K562 (cell line): Measurements from ENCODE around the gene GABRR3. TPM values are rescaled to one million over a fixed set of nuclear protein-coding genes. Genes with fewer than 3 reads are reported as not detected.

ENCODE experiments used
- ATAC-seq: fragments of 200-7000 bp; cut with Tn5 transposase; 3 replicates; pipeline ENCODE4 v1.9.1; 2020; ENCODE audit warnings: moderate library complexity
- BruUV-seq: library from RNA; stranded (reverse); fragments of 400-500 nt; replicated peaks from 2 replicates; lab custom pipeline; 2021; lab: Mats Ljungman, UMichigan
- CTCF ChIA-PET: fragments of 300-600 bp; formaldehyde crosslinking; extraction: SDS; loops from one replicate; lab custom pipeline; 2021; ENCODE audit warnings: low intra/inter-chr PET ratio; lab: Yijun Ruan, JAX
- POLR2A ChIA-PET: fragments of 300-600, 350-650 bp; sonication (Branson Sonifier 250); formaldehyde crosslinking; extraction: SDS; loops from one replicate; lab custom pipeline; 2021; ENCODE audit warnings: antibody characterized with exemption, inconsistent platforms; lab: Yijun Ruan, JAX
- DNase-seq, 4 experiments: peaks; one replicate each; pipeline versions ENCODE4 v3.0.0 to v3.0.0-alpha.2; 2011 to 2018; ENCODE audit warnings: low spot score in 3 of 4, mixed read lengths in 3 of 4; ENCODE audit errors: extremely low read depth in 1 of 4
- FAIRE-seq: peaks from 2 replicates; lab custom pipeline; 2011; peaks lifted over from hg19 to GRCh38; lab: Jason Lieb, UNC
- H2AFZ ChIP-seq: 2 replicates; pipeline ENCODE4 v1.6.0; 2011; ENCODE audit warnings: low read depth, low read length, control low read depth, inconsistent platforms
- H3K27ac ChIP-seq: fragments of 200-600 bp; 3 replicates; pipeline ENCODE4 v1.8.0; 2011; ENCODE audit warnings: low read depth, mild to moderate bottlenecking, control low read depth, inconsistent platforms, low read length, moderate library complexity, mixed read lengths; ENCODE audit errors: extremely low read depth
- H3K27me3 ChIP-seq, 2 experiments: fragments of 300-600 bp in 1 of 2; 2 replicates in 1 of 2; 3 replicates in 1 of 2; pipeline versions ENCODE4 v1.6.0 to v1.8.0; 2011; ENCODE audit warnings: inconsistent platforms in 2 of 2, low read length in 2 of 2, mild to moderate bottlenecking in 1 of 2, mixed read lengths in 1 of 2, moderate library complexity in 1 of 2; ENCODE audit not compliant: control insufficient read depth in 2 of 2, insufficient read depth in 2 of 2
- H3K36me3 ChIP-seq: fragments of 300-600 bp; 3 replicates; pipeline ENCODE4 v1.8.0; 2011; ENCODE audit warnings: mild to moderate bottlenecking, low read length, inconsistent platforms; ENCODE audit not compliant: control insufficient read depth, insufficient read depth
- H3K4me1 ChIP-seq, 2 experiments: fragments of 200-600 bp in 1 of 2; replicated peaks in 1 of 2; 2 replicates in 1 of 2; 3 replicates in 1 of 2; pipeline versions ENCODE4 v1.5.1 to v1.8.0; 2011; ENCODE audit warnings: inconsistent platforms in 2 of 2, low read length in 2 of 2, mild to moderate bottlenecking in 1 of 2, mixed read lengths in 1 of 2, moderate library complexity in 1 of 2; ENCODE audit not compliant: control insufficient read depth in 2 of 2, insufficient read depth in 2 of 2
- H3K4me2 ChIP-seq: 2 replicates; pipeline ENCODE4 v1.6.1; 2011; ENCODE audit warnings: low read length, control low read depth, inconsistent platforms, mixed read lengths; ENCODE audit not compliant: insufficient read depth
- H3K4me3 ChIP-seq: fragments of 200-600 bp; sonication (generic), shearing (Covaris generic); 2 replicates; pipeline ENCODE4 v1.5.1; 2016; ENCODE audit warnings: control low read depth, inconsistent platforms
- H3K79me2 ChIP-seq: fragments of 200-600 bp; 3 replicates; pipeline ENCODE4 v1.8.0; 2011; ENCODE audit warnings: low read length, inconsistent platforms; ENCODE audit not compliant: control insufficient read depth, insufficient read depth
- H3K9ac ChIP-seq, 2 experiments: 2 replicates each; pipeline versions ENCODE4 v1.6.0 to v1.6.1; 2011; ENCODE audit warnings: low read depth in 2 of 2, low read length in 2 of 2, control low read depth in 1 of 2, inconsistent platforms in 1 of 2, mild to moderate bottlenecking in 1 of 2, mixed read lengths in 1 of 2; ENCODE audit not compliant: insufficient read depth in 1 of 2
- H3K9me1 ChIP-seq: one replicate; pipeline ENCODE4 v1.6.0; 2011; ENCODE audit warnings: inconsistent platforms, mild to moderate bottlenecking, low read length, moderate library complexity; ENCODE audit not compliant: control insufficient read depth, insufficient read depth
- H3K9me3 ChIP-seq: replicated peaks from 2 replicates; pipeline ENCODE4 v1.5.1; 2011; ENCODE audit warnings: low read depth, low read length, inconsistent platforms; ENCODE audit not compliant: control insufficient read depth, insufficient read depth
- H4K20me1 ChIP-seq: replicated peaks from 2 replicates; pipeline ENCODE4 v1.6.1; 2011; ENCODE audit warnings: low read length, inconsistent platforms, mixed read lengths; ENCODE audit not compliant: control insufficient read depth, insufficient read depth
- CHD4 ChIP-seq: fragments of 200-600 bp; sonication (generic); IDR thresholded peaks from 3 replicates; pipeline ENCODE4 v1.6.1; 2012; ENCODE audit warnings: low read depth, mild to moderate bottlenecking, mixed read lengths, low read length, inconsistent platforms; ENCODE audit not compliant: insufficient read depth, insufficient replicate concordance, poor library complexity, severe bottlenecking
- DMBX1 ChIP-seq: fragments of 250-450 bp; sonication (Bioruptor Pico); IDR thresholded peaks from 2 replicates; pipeline ENCODE4 v1.8.0; 2022; ENCODE audit warnings: inconsistent platforms, mild to moderate bottlenecking, moderate library complexity, borderline replicate concordance
- DNMT1 ChIP-seq: fragments of 450-650 bp; IDR thresholded peaks from 2 replicates; pipeline ENCODE4 v1.6.1; 2016; ENCODE audit warnings: antibody characterized with exemption, mild to moderate bottlenecking
- HDAC2 ChIP-seq: fragments of 450-650 bp; IDR thresholded peaks from 2 replicates; pipeline ENCODE4 v1.6.1; 2016; ENCODE audit warnings: mild to moderate bottlenecking
- HOXB6 ChIP-seq: fragments of 250-450 bp; sonication (Bioruptor Pico); IDR thresholded peaks from 2 replicates; pipeline ENCODE4 v1.5.1; 2022; ENCODE audit warnings: mild to moderate bottlenecking, borderline replicate concordance
- ILF3 ChIP-seq: fragments of 450-650 bp; IDR thresholded peaks from 2 replicates; pipeline ENCODE4 v1.6.1; 2018; ENCODE audit warnings: antibody characterized with exemption, mild to moderate bottlenecking, moderate library complexity, borderline replicate concordance
- OTX1 ChIP-seq: fragments of 450-650 bp; formaldehyde crosslinking; IDR thresholded peaks from 2 replicates; pipeline ENCODE4 v1.4.0; 2022; ENCODE audit warnings: mild to moderate bottlenecking
- RCOR1 ChIP-seq, 2 experiments: IDR thresholded peaks; 2 replicates each; pipeline ENCODE4 v1.6.1; 2012; ENCODE audit warnings: low read depth in 2 of 2, low read length in 2 of 2, borderline replicate concordance in 1 of 2, improper control_type of control experiment in 1 of 2
- SETDB1 ChIP-seq: IDR thresholded peaks from one replicate; pipeline ENCODE4 v1.6.1; 2012; ENCODE audit warnings: low read length, control low read depth, inconsistent platforms
- SLC30A9 ChIP-seq: fragments of 250-450 bp; sonication (Bioruptor Pico); IDR thresholded peaks from 2 replicates; pipeline ENCODE4 v1.8.0; 2022; ENCODE audit warnings: mild to moderate bottlenecking, moderate library complexity
- TSC22D4 ChIP-seq: fragments of 450-650 bp; IDR thresholded peaks from 2 replicates; pipeline ENCODE4 v1.6.1; 2016; ENCODE audit warnings: missing genetic modification characterization, missing biosample characterization, control low read depth
- ZNF561 ChIP-seq: fragments of 450-650 bp; formaldehyde crosslinking; conservative IDR thresholded peaks from 2 replicates; pipeline ENCODE4 v1.4.0; 2020; ENCODE audit warnings: mild to moderate bottlenecking, moderate library complexity
- WGBS: fragments of 100-300 bp; shearing (Covaris generic); methylation state at CpG from one replicate; pipeline ENCODE4 v1.1.6; 2016; ENCODE audit warnings: low coverage, mixed read lengths; ENCODE audit not compliant: insufficient coverage; ENCODE audit errors: missing lambda C conversion rate; 5-methylcytosine and 5-hydroxymethylcytosine counted together
- in situ Hi-C: fragments of 300-500 bp; cut with MboI; formaldehyde crosslinking; loops from 4 replicates; pipeline ENCODE4 v1.15.0; 2018; ENCODE audit warnings: inconsistent platforms, mixed read lengths
- intact Hi-C: fragments of 100-400 bp; cut with micrococcal nuclease; formaldehyde crosslinking; loops from 2 replicates; pipeline ENCODE4 v1.14.2; 2022
- polyA plus RNA-seq, 8 experiments: library from polyadenylated mRNA; depleted of rRNA in 4 of 8; stranded (reverse) in 5 of 8; unstranded in 3 of 8; fragments of >200 nt; fragmentation: Nextera tagmentation in 2 of 8; fragmentation: Illumina TruSeq in 1 of 8; extraction: Ambion mirVana in 2 of 8; extraction: Trizol in 1 of 8; gene quantifications; 2 replicates each; pipeline versions ENCODE4 v1.2.1 to v1.2.3, GENCODE V29; 2011 to 2014; ENCODE audit warnings: inconsistent platforms in 1 of 8, missing spikeins in 1 of 8
- total RNA-seq, 7 experiments: library from RNA; depleted of rRNA in 6 of 7; stranded (reverse); fragments of >200 nt in 6 of 7; fragmentation: Illumina TruSeq in 2 of 7; extraction: Trizol in 2 of 7; gene quantifications; 2 replicates each; pipeline versions ENCODE4 v1.2.1 to v1.2.3, GENCODE V29; 2011 to 2021; ENCODE audit warnings: low replicate concordance in 1 of 7
- TF ChIP-seq, protein P1 (sequence below): fragments of 450-650 bp; formaldehyde crosslinking; IDR thresholded peaks from 2 replicates; pipeline ENCODE4 v1.4.0; 2020; ENCODE audit warnings: mild to moderate bottlenecking, moderate library complexity
- TF ChIP-seq, protein P2 (sequence below), 2 experiments: fragments of 450-650 bp in 1 of 2; sonication (generic) in 1 of 2; formaldehyde crosslinking in 1 of 2; IDR thresholded peaks in 1 of 2; conservative IDR thresholded peaks in 1 of 2; 2 replicates each; pipeline versions ENCODE4 v1.6.1 to v1.8.1; 2016 to 2023; ENCODE audit warnings: mild to moderate bottlenecking in 2 of 2, moderate library complexity in 2 of 2, inconsistent platforms in 1 of 2, missing genetic modification reagents in 1 of 2
- TF ChIP-seq, protein P3 (sequence below): fragments of 450-650 bp; IDR thresholded peaks from 2 replicates; pipeline ENCODE4 v1.6.1; 2017; ENCODE audit warnings: antibody characterized with exemption
- TF ChIP-seq, protein P4 (sequence below), 3 experiments: IDR thresholded peaks in 2 of 3; conservative IDR thresholded peaks in 1 of 3; 2 replicates each; pipeline ENCODE4 v1.5.1; 2011 to 2012; ENCODE audit warnings: low read length in 3 of 3, mild to moderate bottlenecking in 3 of 3, control low read depth in 2 of 3, improper control_type of control experiment in 1 of 3, inconsistent platforms in 1 of 3, low read depth in 1 of 3, mixed read lengths in 1 of 3, moderate library complexity in 1 of 3; ENCODE audit not compliant: insufficient read depth in 2 of 3

The GABRR3 gene
- total and polyA plus RNA-seq, 9 of the 15 experiments (the other 6 are each of a cell fraction or from before 2014, with no cell fraction given): not detected

DNA sequence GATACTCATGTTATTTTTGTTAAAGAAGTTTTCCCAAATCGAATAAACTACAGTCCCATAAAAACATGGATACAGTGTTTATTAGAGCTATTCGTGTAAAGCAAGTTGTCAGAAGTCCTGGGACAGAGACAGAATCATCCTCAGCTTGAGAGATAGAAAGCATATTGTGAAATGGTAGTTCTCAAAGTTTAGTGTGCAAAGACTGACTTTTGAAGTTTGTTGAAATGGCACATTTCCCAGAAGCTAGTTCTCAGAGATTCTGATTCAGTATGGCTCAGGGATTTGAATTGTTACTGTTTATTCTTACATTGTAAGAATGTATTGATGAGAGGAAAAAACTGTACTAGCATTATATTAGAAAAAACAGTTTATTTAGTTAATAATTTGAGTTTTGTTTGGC, 22.1 kb downstream of the GABRR3 start:
- no peaks in the 10 kb centered on the region for H3K9me3 ChIP-seq
- no peaks in the 10 kb centered on the region for H3K9me1 ChIP-seq
- no peaks in the 10 kb centered on the region for H3K79me2 ChIP-seq
- no peak overlapping the region for H3K4me2 ChIP-seq
- no peak overlapping the region for H3K27ac ChIP-seq
- DNase-seq (no peak), ATAC-seq (no peak), FAIRE-seq (no peak)
- H3K36me3 ChIP-seq: no peaks in the 10 kb centered on the region
- H3K4me1 ChIP-seq: no peaks in the 10 kb centered on the region
- H3K27me3 ChIP-seq: no peaks in the 10 kb centered on the region
- in situ Hi-C loops: no loop called here
- intact Hi-C loops: no loop called here
- no peak overlapping the region for H3K4me3 ChIP-seq
- no TSS peak for BruUV-seq
- no peak overlapping the region for H2AFZ ChIP-seq
- WGBS: 0% methylated on average over 2 of the region's 2 CpGs
- ChIA-PET POLR2A (no interaction called here), CTCF (no interaction called here)
- H3K9ac ChIP-seq: no peak overlapping the region
- H4K20me1 ChIP-seq: no peaks in the 10 kb centered on the region
- TF ChIP-seq, protein P1, sequence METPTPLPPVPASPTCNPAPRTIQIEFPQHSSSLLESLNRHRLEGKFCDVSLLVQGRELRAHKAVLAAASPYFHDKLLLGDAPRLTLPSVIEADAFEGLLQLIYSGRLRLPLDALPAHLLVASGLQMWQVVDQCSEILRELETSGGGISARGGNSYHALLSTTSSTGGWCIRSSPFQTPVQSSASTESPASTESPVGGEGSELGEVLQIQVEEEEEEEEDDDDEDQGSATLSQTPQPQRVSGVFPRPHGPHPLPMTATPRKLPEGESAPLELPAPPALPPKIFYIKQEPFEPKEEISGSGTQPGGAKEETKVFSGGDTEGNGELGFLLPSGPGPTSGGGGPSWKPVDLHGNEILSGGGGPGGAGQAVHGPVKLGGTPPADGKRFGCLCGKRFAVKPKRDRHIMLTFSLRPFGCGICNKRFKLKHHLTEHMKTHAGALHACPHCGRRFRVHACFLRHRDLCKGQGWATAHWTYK (CRISPR knock-in tag): no peak
- TF ChIP-seq OTX1 (CRISPR knock-in tag) (no peak), HOXB6 (no peak), SLC30A9 (CRISPR knock-in tag) (no peak), DNMT1 (no peak), DMBX1 (CRISPR knock-in tag) (no peak), RCOR1 (IDR thresholded peaks at IDR 0.05; ENCODE audit: borderline replicate concordance in 1 of 2, low read depth in 2 of 2, low read length in 2 of 2) (no peak), ILF3 (no peak), ZNF561 (no peak), TSC22D4 (tag) (no peak), SETDB1 (no peak), CHD4 (no peak), HDAC2 (no peak)
- TF ChIP-seq, protein P2, sequence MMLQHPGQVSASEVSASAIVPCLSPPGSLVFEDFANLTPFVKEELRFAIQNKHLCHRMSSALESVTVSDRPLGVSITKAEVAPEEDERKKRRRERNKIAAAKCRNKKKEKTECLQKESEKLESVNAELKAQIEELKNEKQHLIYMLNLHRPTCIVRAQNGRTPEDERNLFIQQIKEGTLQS (IDR thresholded peaks at IDR 0.05): no peak
- TF ChIP-seq, protein P2 (CRISPR knock-in tag; conservative IDR thresholded peaks at IDR 0.05): no peak
- TF ChIP-seq, protein P3, sequence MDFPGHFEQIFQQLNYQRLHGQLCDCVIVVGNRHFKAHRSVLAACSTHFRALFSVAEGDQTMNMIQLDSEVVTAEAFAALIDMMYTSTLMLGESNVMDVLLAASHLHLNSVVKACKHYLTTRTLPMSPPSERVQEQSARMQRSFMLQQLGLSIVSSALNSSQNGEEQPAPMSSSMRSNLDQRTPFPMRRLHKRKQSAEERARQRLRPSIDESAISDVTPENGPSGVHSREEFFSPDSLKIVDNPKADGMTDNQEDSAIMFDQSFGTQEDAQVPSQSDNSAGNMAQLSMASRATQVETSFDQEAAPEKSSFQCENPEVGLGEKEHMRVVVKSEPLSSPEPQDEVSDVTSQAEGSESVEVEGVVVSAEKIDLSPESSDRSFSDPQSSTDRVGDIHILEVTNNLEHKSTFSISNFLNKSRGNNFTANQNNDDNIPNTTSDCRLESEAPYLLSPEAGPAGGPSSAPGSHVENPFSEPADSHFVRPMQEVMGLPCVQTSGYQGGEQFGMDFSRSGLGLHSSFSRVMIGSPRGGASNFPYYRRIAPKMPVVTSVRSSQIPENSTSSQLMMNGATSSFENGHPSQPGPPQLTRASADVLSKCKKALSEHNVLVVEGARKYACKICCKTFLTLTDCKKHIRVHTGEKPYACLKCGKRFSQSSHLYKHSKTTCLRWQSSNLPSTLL: no peak
- TF ChIP-seq, protein P4, sequence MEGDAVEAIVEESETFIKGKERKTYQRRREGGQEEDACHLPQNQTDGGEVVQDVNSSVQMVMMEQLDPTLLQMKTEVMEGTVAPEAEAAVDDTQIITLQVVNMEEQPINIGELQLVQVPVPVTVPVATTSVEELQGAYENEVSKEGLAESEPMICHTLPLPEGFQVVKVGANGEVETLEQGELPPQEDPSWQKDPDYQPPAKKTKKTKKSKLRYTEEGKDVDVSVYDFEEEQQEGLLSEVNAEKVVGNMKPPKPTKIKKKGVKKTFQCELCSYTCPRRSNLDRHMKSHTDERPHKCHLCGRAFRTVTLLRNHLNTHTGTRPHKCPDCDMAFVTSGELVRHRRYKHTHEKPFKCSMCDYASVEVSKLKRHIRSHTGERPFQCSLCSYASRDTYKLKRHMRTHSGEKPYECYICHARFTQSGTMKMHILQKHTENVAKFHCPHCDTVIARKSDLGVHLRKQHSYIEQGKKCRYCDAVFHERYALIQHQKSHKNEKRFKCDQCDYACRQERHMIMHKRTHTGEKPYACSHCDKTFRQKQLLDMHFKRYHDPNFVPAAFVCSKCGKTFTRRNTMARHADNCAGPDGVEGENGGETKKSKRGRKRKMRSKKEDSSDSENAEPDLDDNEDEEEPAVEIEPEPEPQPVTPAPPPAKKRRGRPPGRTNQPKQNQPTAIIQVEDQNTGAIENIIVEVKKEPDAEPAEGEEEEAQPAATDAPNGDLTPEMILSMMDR (IDR thresholded peaks at IDR 0.05 in 2 of 3, conservative IDR thresholded peaks at IDR 0.05 in 1 of 3; ENCODE audit: insufficient read depth in 2 of 3, low read depth in 1 of 3, low read length in 3 of 3): no peak
